ENCODE results near the gene CDC42. TPM values are rescaled to one million over a fixed set of nuclear protein-coding genes. Genes with fewer than 3 reads are reported as not detected.
"Not testable (repeated sequence)": the region's sequence is repeated elsewhere in the genome, so short reads cannot be mapped to it uniquely, and the experiment has no call there.

Gene CDC42
- total and polyA plus RNA-seq, 7 donors = 173 to 375 (median 246) TPM

- Histone ChIP-seq H3K27me3 (no peaks in the 10 kb centered on the region), H3K9me3 (no peaks in the 10 kb centered on the region), H3K4me3 (no peak overlapping the region), H3K4me1 (peaks cover 0 to 43% (median 21%) of the 10 kb centered on the region in 4 donors), H3K36me3 (no peaks in the 10 kb centered on the region), H3K27ac (peak overlapping the region in 3 of 4 donors; percentile 99 to 100 (median 99))
- TF ChIP-seq CTCF (IDR thresholded peaks at IDR 0.05) = no peak
- no peak for TF ChIP-seq EP300 (IDR thresholded peaks at IDR 0.05)
- TF ChIP-seq POLR2AphosphoS5 (IDR thresholded peaks at IDR 0.05) = no peak
- TF ChIP-seq POLR2A (IDR thresholded peaks at IDR 0.05) = no peak
- intact Hi-C loops (cut with DNase I) = loop anchor here (5.0 kb wide), 1 partner anchor 245 kb away; the partner anchor contains the start of gene USP48
- WGBS, 2 donors = 52 to 71% methylated on average over 3 of the region's 3 CpGs
- DNase-seq = no peak
These were observed 25.6 kb upstream of the CDC42 start for GRCh38 chr1:22026924-22027289.

- whole genome bisulfite sequencing, 2 donors = 80 to 87% methylated on average over 4 of the region's 4 CpGs
- intact Hi-C loops (cut with DNase I) = loop anchor here (2.0 kb wide), 1 partner anchor 23 kb away; the partner anchor contains the start of gene CDC42
- H3K9me3 ChIP-seq = no peaks in the 10 kb centered on the region
- TF ChIP-seq POLR2AphosphoS5 (IDR thresholded peaks at IDR 0.05) (no peak), CTCF (IDR thresholded peaks at IDR 0.05) (no peak)
- peaks cover 0 to 43% (median 24%) of the 10 kb centered on the region in 4 donors for H3K4me1 ChIP-seq
- peak overlapping the region in 2 of 4 donors; percentile 77 to 81 for H3K27ac ChIP-seq
- DNase-seq = no peak
- no peaks in the 10 kb centered on the region for H3K36me3 ChIP-seq
- H3K4me3 ChIP-seq = no peak overlapping the region
- H3K27me3 ChIP-seq = no peaks in the 10 kb centered on the region
These were observed 22.5 kb upstream of the CDC42 start for GRCh38 chr1:22030057-22030456.

- H3K4me3 ChIP-seq = no peak overlapping the region
- H3K27me3 ChIP-seq = no peaks in the 10 kb centered on the region
- H3K27ac ChIP-seq = peak overlapping the region in 2 of 4 donors; percentile 77 to 81
- no peak for DNase-seq
- H3K36me3 ChIP-seq = no peaks in the 10 kb centered on the region
- TF ChIP-seq POLR2AphosphoS5 (IDR thresholded peaks at IDR 0.05) (no peak), POLR2A (IDR thresholded peaks at IDR 0.05) (no peak)
- H3K4me1 ChIP-seq = peaks cover 0 to 42% (median 24%) of the 10 kb centered on the region in 4 donors
- H3K9me3 ChIP-seq = no peaks in the 10 kb centered on the region
- 86 to 88% methylated on average over 3 of the region's 3 CpGs for WGBS, 2 donors
- intact Hi-C loops (cut with DNase I) = loop anchor here (2.0 kb wide), 1 partner anchor 22 kb away; the partner anchor contains the start of gene CDC42
These were observed 22.0 kb upstream of the CDC42 start for GRCh38 chr1:22030473-22030872.

GRCh38 chr1:22031214-22031962, 21.1 kb upstream of the CDC42 start:
- TF ChIP-seq POLR2AphosphoS5 (IDR thresholded peaks at IDR 0.05) (peak; percentile 89 to 97 (median 95)), POLR2A (IDR thresholded peaks at IDR 0.05) (no peak), EP300 (IDR thresholded peaks at IDR 0.05) (peak in 2 of 4 donors; percentile 68 to 84), CTCF (IDR thresholded peaks at IDR 0.05) (no peak)
- H3K27ac ChIP-seq = peak overlapping the region; percentile 18 to 81 (median 68)

GRCh38 chr1:22034834-22035233, 17.7 kb upstream of the CDC42 start:
- H3K9me3 ChIP-seq; H3K4me3 ChIP-seq; H3K27ac ChIP-seq; H3K27me3 ChIP-seq; DNase-seq; intact Hi-C loops (cut with DNase I); H3K36me3 ChIP-seq: not testable (repeated sequence)
- peaks cover 0 to 38% (median 20%) of the 10 kb centered on the region in 4 donors for H3K4me1 ChIP-seq
- WGBS, 2 donors = 76 to 93% methylated on average over 5 of the region's 5 CpGs

More at GRCh38 chr1:22031214-22031962, 21.1 kb upstream of the CDC42 start:
- Histone ChIP-seq H3K36me3 (no peaks in the 10 kb centered on the region), H3K9me3 (no peaks in the 10 kb centered on the region), H3K4me1 (peaks cover 0 to 39% (median 20%) of the 10 kb centered on the region in 4 donors), H3K4me3 (no peak overlapping the region), H3K27me3 (no peaks in the 10 kb centered on the region)
- peak; percentile 89 for DNase-seq
- 37 to 52% methylated on average over 8 of the region's 8 CpGs for WGBS, 2 donors
- intact Hi-C loops (cut with DNase I) = loop anchor here (2.0 kb wide), 1 partner anchor 21 kb away; the partner anchor contains the start of gene CDC42
